DND-41 (cell line): ENCODE data around the gene ZNF575.
A peak's percentile ranks its signal among the peaks of the same experiment; 100 is the strongest.

Experiments
- ATAC-seq: fragments of 200-7000 bp; cut with Tn5 transposase; 3 replicates; pipeline ENCODE4 v1.9.1; 2021; ENCODE audit warnings: low read depth; ENCODE audit not compliant: insufficient read depth
- DNase-seq: peaks from one replicate; pipeline ENCODE4 v3.0.0-alpha.2; 2020
- H2AFZ ChIP-seq: 2 replicates; pipeline ENCODE4 v1.6.0; 2012; ENCODE audit warnings: low read depth, low read length
- H3K27ac ChIP-seq: 2 replicates; pipeline ENCODE4 v1.5.1; 2012; ENCODE audit warnings: low read length, inconsistent platforms
- H3K27me3 ChIP-seq: fragments of 200-600 bp; sonication (generic); 2 replicates; pipeline ENCODE4 v1.6.0; 2012; ENCODE audit warnings: low read length, mild to moderate bottlenecking, inconsistent platforms; ENCODE audit not compliant: insufficient read depth, poor library complexity
- H3K36me3 ChIP-seq: 2 replicates; pipeline ENCODE4 v1.5.1; 2012; ENCODE audit warnings: low read length, inconsistent platforms; ENCODE audit not compliant: insufficient read depth
- H3K4me1 ChIP-seq: 2 replicates; pipeline ENCODE4 v1.5.1; 2012; ENCODE audit warnings: mild to moderate bottlenecking, low read length; ENCODE audit not compliant: insufficient read depth
- H3K4me2 ChIP-seq: 2 replicates; pipeline ENCODE4 v1.6.0; 2012; ENCODE audit warnings: mild to moderate bottlenecking, moderate library complexity, low read length, inconsistent platforms; ENCODE audit not compliant: insufficient read depth
- H3K4me3 ChIP-seq, 2 experiments: fragments of 200-600 bp in 1 of 2; shearing (Covaris generic) in 1 of 2; 2 replicates each; pipeline ENCODE4 v1.5.1; 2012 to 2016; ENCODE audit warnings: inconsistent platforms in 2 of 2, low read length in 2 of 2, mild to moderate bottlenecking in 2 of 2, low read depth in 1 of 2, moderate library complexity in 1 of 2
- H3K79me2 ChIP-seq: 2 replicates; pipeline ENCODE4 v1.6.0; 2012; ENCODE audit warnings: low read length, inconsistent platforms; ENCODE audit not compliant: insufficient read depth
- H3K9ac ChIP-seq: 2 replicates; pipeline ENCODE4 v1.6.0; 2012; ENCODE audit warnings: low read depth, mild to moderate bottlenecking, inconsistent platforms, low read length, moderate library complexity
- H3K9me3 ChIP-seq: 2 replicates; pipeline ENCODE4 v1.5.1; 2012; ENCODE audit warnings: low read length, moderate library complexity, mild to moderate bottlenecking, inconsistent platforms; ENCODE audit not compliant: insufficient read depth, severe bottlenecking
- H4K20me1 ChIP-seq: 2 replicates; pipeline ENCODE4 v1.6.0; 2012; ENCODE audit warnings: low read length; ENCODE audit not compliant: insufficient read depth
- CTCF ChIP-seq: IDR thresholded peaks from 2 replicates; pipeline ENCODE4 v1.5.1; 2012; ENCODE audit warnings: borderline replicate concordance, low read length, moderate library complexity, mild to moderate bottlenecking; ENCODE audit not compliant: poor library complexity, severe bottlenecking; ENCODE audit errors: extremely low read depth
- EZH2 ChIP-seq: IDR thresholded peaks from 3 replicates; pipeline ENCODE4 v1.6.1; 2012; ENCODE audit warnings: borderline replicate concordance, low read depth, mild to moderate bottlenecking, moderate library complexity, low read length, inconsistent platforms; ENCODE audit not compliant: severe bottlenecking

The ZNF575 gene

GRCh38 chr19:43564800-43565199 is 31.8 kb downstream of the ZNF575 start:
- Histone ChIP-seq H3K4me1 (peaks cover 28% of the 10 kb centered on the region), H3K27ac (no peak overlapping the region; the same call in 1 of the 2 replicates), H3K27me3 (no peaks in the 10 kb centered on the region), H2AFZ (no peak overlapping the region), H3K79me2 (peaks cover 47% of the 10 kb centered on the region), H4K20me1 (peaks cover 23% of the 10 kb centered on the region), H3K4me2 (no peak overlapping the region), H3K9me3 (no peaks in the 10 kb centered on the region), H3K36me3 (peaks cover 24% of the 10 kb centered on the region), H3K4me3 (no peak overlapping the region), H3K9ac (no peak overlapping the region)
- DNase-seq (peak; percentile 23), ATAC-seq (no peak)
- TF ChIP-seq EZH2 (no peak), CTCF (no peak)

GRCh38 chr19:43569657-43570056 is 36.7 kb downstream of the ZNF575 start:
- H3K4me2 ChIP-seq: no peak overlapping the region

DNA sequence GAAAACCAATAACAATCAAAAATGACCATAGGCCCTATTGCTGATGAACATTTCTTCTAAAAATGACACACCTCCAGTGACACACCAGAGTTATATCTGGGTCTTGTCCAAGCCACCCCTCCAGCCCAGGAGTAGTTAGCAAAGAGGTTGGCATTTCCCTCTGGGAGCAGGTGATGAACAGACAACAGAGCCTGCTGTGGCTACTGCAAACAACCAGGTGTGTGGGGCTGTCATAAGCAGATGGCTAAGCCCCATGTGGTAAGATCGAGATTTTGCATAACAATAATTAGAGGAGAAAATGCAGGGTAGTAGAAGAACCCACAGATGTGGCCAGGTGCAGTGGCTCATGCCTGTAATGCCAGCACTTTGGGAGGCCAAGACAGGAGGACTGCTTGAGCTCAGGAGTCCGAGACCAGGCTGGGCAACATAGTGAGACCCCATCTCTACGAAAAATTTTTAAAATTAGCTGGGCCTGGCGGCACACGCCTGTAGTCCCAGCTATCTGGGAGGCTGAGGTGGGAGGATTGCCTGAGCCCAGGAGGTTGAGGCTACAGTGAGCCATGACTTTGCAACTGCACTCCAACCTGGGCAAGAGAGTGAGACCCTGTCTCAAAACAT is 37.3 kb downstream of the ZNF575 start:
- Histone ChIP-seq H3K4me1 (peaks cover 12% of the 10 kb centered on the region), H3K36me3 (peaks cover 8% of the 10 kb centered on the region), H3K27me3 (no peaks in the 10 kb centered on the region), H4K20me1 (peaks cover 8% of the 10 kb centered on the region), H3K79me2 (peaks cover 65% of the 10 kb centered on the region), H3K9ac (no peak overlapping the region), H3K4me3 (no peak overlapping the region), H3K4me2 (no peak overlapping the region), H2AFZ (no peak overlapping the region), H3K27ac (no peak overlapping the region), H3K9me3 (no peaks in the 10 kb centered on the region)
- ATAC-seq: no peak
- DNase-seq: no peak
- no peak for TF ChIP-seq EZH2
- TF ChIP-seq CTCF: no peak

More at GRCh38 chr19:43569657-43570056, 36.7 kb downstream of the ZNF575 start:
- H3K79me2 ChIP-seq: peaks cover 65% of the 10 kb centered on the region
- H3K27ac ChIP-seq: no peak overlapping the region
- no peak overlapping the region for H3K4me3 ChIP-seq
- no peak for TF ChIP-seq EZH2
- no peak for TF ChIP-seq CTCF
- ATAC-seq (no peak), DNase-seq (no peak)
- no peak overlapping the region for H2AFZ ChIP-seq
- no peaks in the 10 kb centered on the region for H3K27me3 ChIP-seq
- H3K36me3 ChIP-seq: peaks cover 11% of the 10 kb centered on the region; the same call in 1 of the 2 replicates
- H3K9me3 ChIP-seq: no peaks in the 10 kb centered on the region
- H4K20me1 ChIP-seq: peaks cover 8% of the 10 kb centered on the region
- H3K4me1 ChIP-seq: peaks cover 9% of the 10 kb centered on the region
- no peak overlapping the region for H3K9ac ChIP-seq
